Thoracic aorta endothelial cell (primary cell): Measurements from ENCODE around the gene ITFG1. TPM values are rescaled to one million over a fixed set of nuclear protein-coding genes. Genes with fewer than 3 reads are reported as not detected.

Experiments used
- small RNA-seq: library from RNA; depleted of rRNA; stranded (forward); fragments of <200 nt; gene quantifications from one replicate; pipeline ENCODE3, GENCODE V24; 2012
- total RNA-seq: library from RNA; depleted of rRNA; stranded (reverse); fragments of >200 nt; gene quantifications from 2 replicates; pipeline ENCODE4 v1.2.3, GENCODE V29; 2012

The ITFG1 gene
- total RNA-seq = 48.5 and 54.1 TPM in 2 replicates

DNA sequence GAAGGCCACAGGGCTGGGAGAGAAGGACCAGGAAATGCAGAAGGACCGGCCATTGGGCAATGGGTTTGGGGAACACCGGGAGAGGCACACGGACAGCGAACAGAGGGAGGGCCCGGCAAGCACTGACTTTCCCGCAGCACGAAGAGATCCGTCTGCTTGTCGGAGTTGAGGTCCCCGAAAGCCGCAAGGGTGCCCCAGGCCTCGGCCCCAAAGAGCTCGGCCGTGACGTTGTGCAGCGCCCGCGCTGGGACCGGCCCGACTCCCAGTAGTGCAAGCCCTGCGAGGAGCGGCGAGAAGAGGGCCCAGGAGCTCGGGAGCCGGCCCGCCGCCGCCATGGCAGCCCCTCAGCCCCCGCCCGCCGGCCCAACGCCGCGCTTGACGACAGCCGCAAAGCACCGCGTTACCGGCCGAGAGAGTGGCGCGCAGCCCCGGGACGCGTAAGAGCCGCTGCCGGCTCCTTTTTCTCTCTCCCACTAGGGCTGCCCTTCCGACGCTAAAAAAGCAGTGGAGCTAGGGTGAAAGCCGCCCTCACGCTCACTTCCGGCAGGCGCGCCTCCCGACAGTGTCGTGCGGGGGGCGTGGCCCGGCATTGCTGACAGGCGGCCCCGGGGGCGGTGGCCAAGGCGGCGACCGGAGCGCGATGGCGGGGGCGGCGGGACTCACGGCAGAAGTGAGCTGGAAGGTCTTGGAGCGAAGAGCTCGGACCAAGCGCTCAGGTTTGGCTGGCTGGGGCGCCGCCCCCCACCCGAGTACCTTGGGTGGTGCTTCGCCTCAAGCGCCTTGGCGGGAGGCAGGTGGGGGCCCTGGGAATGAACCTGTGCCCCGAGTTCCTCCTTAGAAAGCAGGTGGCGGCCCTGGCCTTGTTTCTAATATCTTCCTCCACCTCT lies at the start of gene ITFG1, which contains the start of gene PHKB:
Gene ITFG1 (minus strand): TSS at position 353 of the 887 bp plus-strand sequence. CDS start 18 bp downstream, at position 335.
Gene PHKB (plus strand): TSS at position 621 of the 887 bp plus-strand sequence. CDS start 20 bp downstream, at position 641.

DNA sequence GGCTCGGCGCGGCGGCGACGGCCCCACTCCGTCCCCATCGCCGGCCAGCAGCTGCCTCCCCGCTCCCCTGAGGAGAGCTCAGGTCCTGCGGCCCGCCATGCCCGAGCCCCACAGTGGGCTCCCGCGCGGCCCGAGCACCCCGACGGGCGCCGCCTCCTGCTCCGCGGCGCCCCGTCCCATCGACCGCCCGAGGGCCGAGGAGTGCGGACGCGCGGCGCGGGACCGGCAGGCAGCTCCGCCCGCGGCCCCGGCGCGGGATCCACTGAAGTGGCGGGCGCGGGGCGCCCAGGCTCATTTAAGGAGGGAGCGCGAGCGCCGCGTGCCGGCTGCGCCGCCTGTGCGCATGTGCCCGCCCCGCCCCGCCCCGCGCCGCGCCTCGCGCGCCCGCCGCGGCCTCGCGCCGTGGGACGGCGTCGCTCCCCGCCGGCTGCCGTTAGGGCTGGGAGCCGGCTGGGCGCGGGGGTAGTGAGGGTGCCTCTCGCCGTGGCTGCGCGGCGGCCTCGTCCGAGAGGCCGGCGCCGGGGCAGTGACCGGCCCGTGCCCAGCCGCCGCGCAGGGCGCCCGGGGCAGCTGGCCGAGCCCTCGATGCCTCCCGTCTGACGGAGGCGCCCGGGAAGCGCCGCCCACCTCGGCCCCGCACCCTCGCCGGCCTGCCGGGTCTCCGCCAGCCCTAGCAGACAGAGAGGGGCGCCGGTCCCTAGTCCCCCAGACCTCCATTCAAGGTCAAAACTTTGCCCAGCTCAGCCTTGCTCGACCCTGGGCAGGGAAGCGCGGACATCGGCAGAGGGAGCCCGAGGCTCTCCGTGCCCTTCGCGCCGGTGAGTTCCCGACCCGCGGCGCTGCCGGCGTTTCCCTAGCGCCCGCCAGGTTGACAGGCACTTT lies 316.9 kb downstream of the ITFG1 start, which contains the start of gene NETO2:
Gene NETO2 (minus strand): TSS at position 269 of the 882 bp plus-strand sequence. CDS start 333 bp downstream, outside the sequence.

Small RNA genes within 50 kb of the gene (small RNA-seq; reads per million reads assigned to genes)
- gene RF00019 (not detected), gene RNA5SP425 (not detected)

Other genes with a start within 250 kb of the ITFG1 start
- 90.3 and 119 TPM in 2 replicates for gene PHKB, start 268 bp upstream of the ITFG1 start, total RNA-seq